IPS DF 19.7 (cell line): ENCODE measurements around the gene DCTN3.
"Not testable (repeated sequence)": the region's sequence is repeated elsewhere in the genome, so short reads cannot be mapped to it uniquely, and the experiment has no call there.

Experiments used
- DNase-seq: peaks from one replicate; pipeline ENCODE4 v3.0.0-alpha.2; 2013; ENCODE audit warnings: low read depth, low spot score

Gene DCTN3

GRCh38 chr9:34647084-34647403 is 26.7 kb upstream of the DCTN3 start:
- no peak for DNase-seq

GRCh38 chr9:34646211-34647083 is 26.2 kb upstream of the DCTN3 start, which contains the start of gene GALT:
Gene GALT (plus strand): TSS chr9:34646675. CDS start chr9:34646705, 30 bp downstream.
- DNase-seq = no peak

GRCh38 chr9:34644766-34645314 is 24.5 kb upstream of the DCTN3 start:
- DNase-seq = no peak

GRCh38 chr9:34642679-34643078 is 22.4 kb upstream of the DCTN3 start:
- DNase-seq = no peak

- DNase-seq = not testable (repeated sequence)
Measured at GRCh38 chr9:34639322-34639721, 19.0 kb upstream of the DCTN3 start.

GRCh38 chr9:34638138-34638445 is 17.8 kb upstream of the DCTN3 start:
- no peak for DNase-seq

GRCh38 chr9:34637356-34638137 is 17.3 kb upstream of the DCTN3 start, which contains the start of gene SIGMAR1:
Gene SIGMAR1 (minus strand): TSS chr9:34637787. CDS start chr9:34637697, 90 bp downstream.
- DNase-seq = peak; percentile 82

- DNase-seq = no peak
Measured at GRCh38 chr9:34636791-34637355, 16.6 kb upstream of the DCTN3 start.

GRCh38 chr9:34635556-34635955 is 15.3 kb upstream of the DCTN3 start:
- no peak for DNase-seq

- no peak for DNase-seq
Measured at GRCh38 chr9:34634551-34635248, 14.4 kb upstream of the DCTN3 start.

GRCh38 chr9:34633851-34634550 is 13.7 kb upstream of the DCTN3 start:
- no peak for DNase-seq

GRCh38 chr9:34633166-34633565 is 12.9 kb upstream of the DCTN3 start:
- no peak for DNase-seq

GRCh38 chr9:34630402-34631154 is 10.3 kb upstream of the DCTN3 start:
- no peak for DNase-seq

GRCh38 chr9:34629491-34629808 is 9.2 kb upstream of the DCTN3 start:
- no peak for DNase-seq

GRCh38 chr9:34628656-34629490 is 8.6 kb upstream of the DCTN3 start, which contains the start of gene ARID3C:
Gene ARID3C (minus strand): TSS chr9:34629066. CDS start chr9:34628014, 1,052 bp downstream.
- DNase-seq = no peak

GRCh38 chr9:34627716-34628655 is 7.7 kb upstream of the DCTN3 start:
- no peak for DNase-seq

GRCh38 chr9:34625186-34625486 is 4.8 kb upstream of the DCTN3 start:
- no peak for DNase-seq

- DNase-seq = no peak
Measured at GRCh38 chr9:34624475-34625185, 4.3 kb upstream of the DCTN3 start.
